A172 (cell line): ENCODE data around the gene FAM168A. TPM values are rescaled to one million over a fixed set of nuclear protein-coding genes. Genes with fewer than 3 reads are reported as not detected.
A peak's percentile ranks its signal among the peaks of the same experiment; 100 is the strongest.

Source experiments
- DNase-seq: peaks from one replicate; pipeline ENCODE4 v3.0.0-alpha.2; 2015; ENCODE audit warnings: low spot score
- total RNA-seq: library from RNA; depleted of rRNA; stranded (reverse); fragments of >200 nt; shearing (Covaris generic); gene quantifications from 2 replicates; pipeline ENCODE4 v1.2.3, GENCODE V29; 2014

Gene FAM168A
- total RNA-seq, 1 experiment from 2014 or later = 22.3 TPM

DNA sequence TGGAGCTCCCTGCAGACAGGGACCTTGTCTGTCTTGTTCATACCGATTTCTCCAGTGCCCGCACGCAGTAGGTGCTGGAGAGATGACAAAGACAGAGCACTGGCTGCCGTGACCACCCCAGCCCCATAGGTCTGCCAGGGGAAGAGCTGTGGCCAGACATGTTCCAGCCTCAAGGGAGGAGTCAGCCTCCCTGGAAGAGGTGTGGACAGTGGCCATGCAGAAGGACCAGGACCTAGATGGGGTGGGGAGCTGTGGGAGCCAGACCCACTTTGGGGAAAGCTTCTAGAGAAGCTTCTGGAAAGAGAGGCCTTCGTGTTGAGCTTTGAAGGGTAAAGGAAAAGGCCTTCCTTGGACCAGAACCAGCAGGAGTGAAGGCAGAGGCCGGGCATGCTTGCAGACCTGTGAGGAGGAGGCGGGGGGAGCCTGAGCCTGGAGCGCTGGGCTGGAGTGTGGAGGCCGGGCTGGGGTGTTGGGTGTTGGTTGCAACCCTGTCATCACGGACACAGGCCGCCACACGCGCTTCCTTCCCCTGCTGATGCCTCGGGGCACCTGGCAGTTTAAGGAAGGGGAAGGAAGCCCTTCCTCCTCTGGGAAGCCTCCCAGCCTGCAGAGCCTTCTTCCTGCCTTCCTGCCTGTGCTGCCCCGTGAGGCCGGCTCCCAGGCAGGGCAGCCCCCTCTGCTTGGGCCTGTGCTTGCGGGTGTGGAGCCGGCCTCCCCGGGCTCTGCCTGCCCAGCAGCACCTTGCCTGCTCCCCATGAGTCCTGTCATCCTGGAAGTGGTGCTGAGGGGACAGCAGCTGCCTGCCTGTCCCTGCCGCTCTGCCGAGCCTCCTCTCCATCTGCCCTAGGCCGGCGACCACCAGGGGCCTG, 209.4 kb downstream of the FAM168A start:
- peak; percentile 49 for DNase-seq

- DNase-seq = no peak
These were observed 210.2 kb downstream of the FAM168A start for GRCh38 chr11:73387594-73388264.

DNA sequence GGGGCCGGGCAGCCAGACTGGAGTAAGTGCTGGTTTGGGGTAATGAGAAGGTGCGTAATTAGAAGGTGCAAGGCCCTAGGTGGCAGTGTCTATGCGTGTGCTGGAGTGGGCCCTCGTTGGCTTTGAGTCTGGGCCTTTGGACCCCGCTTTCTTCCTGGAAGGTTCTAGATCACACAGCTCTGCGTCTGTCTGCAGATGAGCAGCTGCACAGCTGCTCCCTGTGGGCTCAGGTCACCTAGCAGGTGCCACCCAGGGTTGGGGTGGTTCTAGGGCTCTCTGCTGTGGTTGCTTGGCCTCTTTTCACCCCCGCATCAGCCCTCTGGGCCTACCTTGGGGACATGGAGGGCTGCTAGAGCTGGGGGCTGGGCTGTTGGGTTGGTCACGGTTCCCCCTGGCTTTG, 211.4 kb downstream of the FAM168A start:
- no peak for DNase-seq

GRCh38 chr11:73386016-73386415, 211.9 kb downstream of the FAM168A start:
- DNase-seq = no peak

- no peak for DNase-seq
These were observed 212.8 kb downstream of the FAM168A start for GRCh38 chr11:73384872-73385689.

DNA sequence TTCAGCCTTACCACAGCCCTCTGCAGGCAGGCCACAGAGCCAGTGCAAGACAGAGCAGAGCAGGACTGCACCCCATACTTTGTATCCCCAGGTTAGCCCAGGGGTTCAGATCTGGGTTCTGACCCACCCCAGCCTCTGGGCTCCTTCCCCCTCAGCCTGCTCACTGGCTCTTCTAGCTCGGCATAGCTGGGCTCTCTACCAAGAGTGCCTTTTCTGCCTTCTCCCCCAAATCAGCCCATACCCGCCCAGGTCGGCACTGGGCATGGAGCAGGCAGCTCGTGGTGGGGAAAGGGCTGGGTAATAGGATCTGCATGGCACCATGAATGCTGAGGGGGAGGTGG, 213.4 kb downstream of the FAM168A start:
- no peak for DNase-seq

GRCh38 chr11:73384125-73384441, 213.8 kb downstream of the FAM168A start:
- DNase-seq = no peak

DNA sequence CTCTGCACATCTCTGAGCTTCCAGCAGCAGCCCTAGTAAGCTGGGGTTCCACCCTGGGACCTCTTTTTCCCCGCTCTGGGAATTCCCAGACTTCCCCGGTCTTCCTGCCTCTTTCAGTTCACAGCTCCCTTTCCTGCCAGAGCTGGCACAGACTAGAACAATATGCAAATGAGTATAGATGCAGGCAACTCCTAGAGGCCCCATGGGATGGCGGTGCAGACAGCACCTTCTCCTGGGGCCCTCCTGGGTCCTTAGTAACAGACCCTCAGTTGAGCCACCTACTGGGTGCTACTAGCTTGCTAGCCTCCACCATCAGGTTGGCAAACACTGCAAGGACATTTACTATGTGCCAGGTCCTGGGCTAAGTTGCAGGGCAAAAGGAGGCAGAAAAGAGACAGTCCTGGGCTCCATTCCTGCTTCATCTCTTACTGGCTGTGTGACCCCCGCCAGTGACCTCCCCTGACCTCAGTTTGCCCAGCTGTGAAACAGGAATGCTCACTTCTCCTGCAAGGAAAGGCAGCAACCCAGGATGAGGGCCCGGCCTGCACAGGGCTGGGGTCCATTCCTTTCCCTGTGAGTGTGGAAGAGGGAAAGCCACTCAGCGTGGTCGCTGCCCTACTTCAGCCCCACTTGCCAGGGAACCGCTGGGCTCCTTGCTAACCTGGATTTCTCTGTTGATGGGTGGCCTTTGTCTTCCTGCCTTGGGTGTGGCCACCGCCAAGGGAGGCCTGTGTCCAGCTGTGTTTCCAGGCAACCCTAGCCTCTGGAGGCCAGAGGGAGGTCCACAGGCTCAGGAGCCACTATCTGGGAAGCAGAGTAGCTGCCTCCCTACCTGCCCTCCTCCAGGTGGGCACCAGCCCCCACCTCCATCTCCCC, 214.4 kb downstream of the FAM168A start:
- DNase-seq = peak; percentile 66

DNA sequence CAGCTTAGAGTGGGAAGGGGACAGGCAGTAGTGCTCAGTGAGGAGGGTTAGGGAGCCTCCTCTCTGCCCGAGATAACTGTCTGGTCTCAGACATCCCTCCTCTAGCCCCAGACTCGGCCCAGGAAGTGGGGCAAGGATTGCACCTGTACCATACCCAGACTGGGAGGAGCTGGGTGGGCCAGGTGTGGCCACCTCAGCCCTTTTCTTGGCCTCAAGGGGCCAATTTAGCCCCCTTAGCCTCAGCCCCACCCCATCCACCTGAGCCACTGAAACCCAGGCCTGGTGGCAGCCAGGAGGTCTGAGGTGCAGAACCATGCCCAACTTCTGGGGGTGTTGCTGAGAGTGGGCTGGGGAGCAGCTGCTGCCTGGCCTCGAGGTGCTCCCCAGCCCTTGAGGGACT, 215.2 kb downstream of the FAM168A start:
- no peak for DNase-seq

DNA sequence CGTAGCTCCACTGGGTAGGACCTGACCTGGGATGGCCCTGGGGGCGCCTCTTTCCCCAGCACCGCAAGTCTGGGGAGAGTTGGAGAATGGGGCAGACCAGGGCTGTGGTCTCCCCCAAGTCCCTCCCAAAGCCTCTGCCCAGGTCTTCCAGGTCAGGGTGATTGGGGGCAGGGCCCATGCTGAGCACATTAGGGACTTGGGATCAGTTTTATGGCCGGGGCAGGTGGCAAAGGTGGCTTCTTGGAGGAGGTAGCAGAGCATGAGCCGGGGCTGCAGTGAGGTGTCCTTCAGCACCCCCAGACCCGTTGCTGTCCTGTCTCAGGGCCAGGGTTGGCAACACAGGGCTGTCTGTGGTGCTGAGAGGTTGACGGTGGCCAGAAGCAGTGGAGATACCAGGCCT, 215.7 kb downstream of the FAM168A start:
- DNase-seq = no peak

DNA sequence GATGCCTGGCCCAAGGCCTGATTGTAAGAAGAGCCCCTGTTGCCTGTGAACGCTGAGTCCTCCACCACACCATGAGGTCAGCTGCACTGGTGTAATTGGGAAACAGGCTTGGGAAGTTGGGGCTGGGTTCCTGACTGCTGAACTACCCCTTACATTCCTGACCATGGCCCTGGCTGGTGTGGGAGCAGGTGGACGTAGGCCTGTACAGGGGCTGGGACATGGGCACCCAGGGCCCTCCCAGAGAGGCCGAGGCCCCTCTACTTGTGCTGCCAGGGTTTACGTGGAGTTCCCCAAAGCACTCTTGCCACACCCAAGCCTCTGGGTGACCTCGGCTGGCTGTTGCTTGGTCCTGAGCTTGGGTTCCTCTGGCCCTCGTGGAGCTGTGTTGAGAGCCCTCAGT, 216.3 kb downstream of the FAM168A start:
- DNase-seq = no peak

GRCh38 chr11:73380897-73381410, 217.0 kb downstream of the FAM168A start:
- DNase-seq = no peak

GRCh38 chr11:73380331-73380730, 217.6 kb downstream of the FAM168A start:
- no peak for DNase-seq

GRCh38 chr11:73379189-73379880, 218.6 kb downstream of the FAM168A start:
- DNase-seq = no peak

GRCh38 chr11:73376803-73377629, 220.9 kb downstream of the FAM168A start:
- DNase-seq = peak; percentile 76

DNA sequence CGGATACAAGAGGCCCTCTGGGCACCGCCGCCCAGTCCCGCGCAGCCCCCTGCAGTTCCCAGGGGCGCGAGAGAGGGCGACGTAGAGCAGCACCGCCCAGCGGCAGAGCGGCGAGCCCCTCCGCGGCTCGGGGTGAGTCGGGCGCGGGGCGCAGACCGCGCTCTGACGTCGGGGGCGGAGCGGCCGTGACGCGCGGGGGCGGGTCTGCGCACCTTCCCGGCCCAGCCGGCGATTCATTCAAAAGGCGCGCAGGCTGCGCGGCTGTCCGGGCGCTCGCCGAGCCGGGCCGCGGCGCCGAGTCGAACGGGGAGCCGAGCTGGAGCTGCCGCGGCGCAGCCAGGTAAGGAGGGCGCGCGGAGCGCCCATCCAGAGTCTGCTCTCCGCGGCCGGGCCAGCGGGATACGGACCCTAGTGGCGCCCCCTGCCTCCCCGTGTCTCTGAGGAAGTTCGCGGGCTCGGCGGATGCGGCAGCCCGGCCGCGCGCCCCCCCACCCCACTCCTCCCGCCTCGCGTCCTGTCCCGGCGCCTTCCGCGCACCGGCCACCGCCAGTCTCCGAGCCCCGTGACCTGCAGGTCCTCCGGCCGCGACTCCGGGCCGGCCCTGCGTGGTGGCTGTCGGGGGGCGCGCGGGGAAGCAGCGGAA, 221.6 kb downstream of the FAM168A start, which contains the start of gene RELT:
Gene RELT (plus strand): TSS at position 240 of the 643 bp plus-strand sequence. CDS start 12,738 bp downstream, outside the sequence.
- peak; percentile 77 for DNase-seq

DNA sequence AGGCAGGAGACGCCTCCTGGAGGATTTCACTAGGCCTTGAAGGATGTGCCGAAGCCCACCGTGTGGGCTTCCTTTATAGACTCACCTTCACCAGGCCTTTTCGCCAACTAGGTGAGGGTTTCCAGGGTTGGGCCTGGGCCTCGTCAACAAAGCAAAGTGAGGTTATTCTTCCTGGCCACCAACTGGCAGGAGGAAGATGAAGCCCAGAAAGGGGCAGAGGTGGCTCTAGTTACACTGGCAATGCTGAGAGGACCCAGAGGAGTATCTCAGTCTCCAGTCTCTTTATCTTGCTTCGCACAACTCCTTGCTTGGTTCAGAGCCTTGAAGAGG, 222.1 kb downstream of the FAM168A start:
- DNase-seq = no peak

- DNase-seq = no peak
These were observed 223.8 kb downstream of the FAM168A start for GRCh38 chr11:73374151-73374550.

- peak; percentile 47 for DNase-seq
These were observed 225.4 kb downstream of the FAM168A start for GRCh38 chr11:73372375-73372993.
